ENCODE results near the gene BIN1.
A peak's percentile ranks its signal among the peaks of the same experiment; 100 is the strongest.

BIN1 gene

GRCh38 chr2:127043367-127044164 lies 63.4 kb downstream of the BIN1 start:
- H3K23ac ChIP-seq (ENCODE audit: low read length): no peak overlapping the region
- H3K4me3 ChIP-seq (ENCODE audit: low read depth, low read length): peak overlapping the region; percentile 29
- peak in 1 of 2 donors; percentile 35 for DNase-seq
- no peak overlapping the region for H4K8ac ChIP-seq (ENCODE audit: low read depth, low read length)
- no peak overlapping the region for H3K14ac ChIP-seq (ENCODE audit: low read length)
- H4K91ac ChIP-seq (ENCODE audit: low read depth, low read length): no peak overlapping the region
- no peak overlapping the region for H3K27ac ChIP-seq (ENCODE audit: low read depth, low read length)
- 100% methylated on average over 8 of the region's 27 CpGs for WGBS (ENCODE audit: extremely low coverage, insufficient coverage, insufficient read length)
- H3K79me1 ChIP-seq (ENCODE audit: low read length): no peaks in the 10 kb centered on the region
- H3K9ac ChIP-seq (ENCODE audit: low read length): no peak overlapping the region
- H2BK12ac ChIP-seq (ENCODE audit: low read length): no peak overlapping the region
- no peak overlapping the region for H3K4me2 ChIP-seq (ENCODE audit: low read length)
- H3K79me2 ChIP-seq (ENCODE audit: control insufficient read depth, insufficient read depth, low read length, poor library complexity): no peaks in the 10 kb centered on the region
- H3K27me3 ChIP-seq (ENCODE audit: insufficient read depth, low read length): no peaks in the 10 kb centered on the region
- H2AFZ ChIP-seq (ENCODE audit: insufficient read depth, low read length, poor library complexity): no peak overlapping the region
- H3K9me3 ChIP-seq (ENCODE audit: insufficient read depth, low read depth, low read length): peaks cover 8% of the 10 kb centered on the region
- H2BK5ac ChIP-seq (ENCODE audit: low read depth, low read length, poor library complexity): no peak overlapping the region
- H3K18ac ChIP-seq (ENCODE audit: low read length): no peak overlapping the region
- peaks cover 6 to 7% of the 10 kb centered on the region in 2 experiments for H3K4me1 ChIP-seq (ENCODE audit: control insufficient read depth in 1 of 2, insufficient read depth in 2 of 2, low read length in 2 of 2)
- H4K12ac ChIP-seq (ENCODE audit: low read depth, low read length): no peak overlapping the region
- H3K36me3 ChIP-seq (ENCODE audit: control insufficient read depth in 1 of 2, insufficient read depth in 2 of 2, low read length in 2 of 2): no peaks in the 10 kb centered on the region
- no peak overlapping the region for H3K4ac ChIP-seq (ENCODE audit: low read depth, low read length)
- no peak overlapping the region for H2BK120ac ChIP-seq (ENCODE audit: insufficient read depth, low read length, poor library complexity)
- H2AK5ac ChIP-seq (ENCODE audit: low read length): no peak overlapping the region

- H3K18ac ChIP-seq (ENCODE audit: low read length): no peak overlapping the region
- peaks cover 6% of the 10 kb centered on the region for H3K9me3 ChIP-seq (ENCODE audit: insufficient read depth, low read depth, low read length)
- H3K36me3 ChIP-seq (ENCODE audit: control insufficient read depth in 1 of 2, insufficient read depth in 2 of 2, low read length in 2 of 2): no peaks in the 10 kb centered on the region
- H2AFZ ChIP-seq (ENCODE audit: insufficient read depth, low read length, poor library complexity): no peak overlapping the region
- no peak overlapping the region for H4K8ac ChIP-seq (ENCODE audit: low read depth, low read length)
- no peak overlapping the region for H2BK12ac ChIP-seq (ENCODE audit: low read length)
- H4K12ac ChIP-seq (ENCODE audit: low read depth, low read length): no peak overlapping the region
- H3K9ac ChIP-seq (ENCODE audit: low read length): no peak overlapping the region
- H3K4me2 ChIP-seq (ENCODE audit: low read length): no peak overlapping the region
- H3K27ac ChIP-seq (ENCODE audit: low read depth, low read length): no peak overlapping the region
- H4K91ac ChIP-seq (ENCODE audit: low read depth, low read length): no peak overlapping the region
- H3K27me3 ChIP-seq (ENCODE audit: insufficient read depth, low read length): no peaks in the 10 kb centered on the region
- H3K23ac ChIP-seq (ENCODE audit: low read length): no peak overlapping the region
- H2AK5ac ChIP-seq (ENCODE audit: low read length): no peak overlapping the region
- no peak overlapping the region for H3K4ac ChIP-seq (ENCODE audit: low read depth, low read length)
- no peak overlapping the region for H2BK5ac ChIP-seq (ENCODE audit: low read depth, low read length, poor library complexity)
- H3K79me2 ChIP-seq (ENCODE audit: control insufficient read depth, insufficient read depth, low read length, poor library complexity): no peaks in the 10 kb centered on the region
- peaks cover 6 to 7% of the 10 kb centered on the region in 2 experiments for H3K4me1 ChIP-seq (ENCODE audit: control insufficient read depth in 1 of 2, insufficient read depth in 2 of 2, low read length in 2 of 2)
- H2BK120ac ChIP-seq (ENCODE audit: insufficient read depth, low read length, poor library complexity): no peak overlapping the region
- H3K79me1 ChIP-seq (ENCODE audit: low read length): no peaks in the 10 kb centered on the region
- no peak for DNase-seq
- WGBS (ENCODE audit: extremely low coverage, insufficient coverage, insufficient read length): no CpG with 5 or more reads among the region's 15 CpGs
- H3K4me3 ChIP-seq (ENCODE audit: low read depth, low read length): no peak overlapping the region
- H3K14ac ChIP-seq (ENCODE audit: low read length): no peak overlapping the region
Observed at GRCh38 chr2:127041259-127041970, 65.5 kb downstream of the BIN1 start.

- no peak overlapping the region for H3K4me3 ChIP-seq (ENCODE audit: low read depth, low read length)
- no peak overlapping the region for H2AFZ ChIP-seq (ENCODE audit: insufficient read depth, low read length, poor library complexity)
- DNase-seq: no peak
- H3K79me1 ChIP-seq (ENCODE audit: low read length): no peaks in the 10 kb centered on the region
- H3K14ac ChIP-seq (ENCODE audit: low read length): no peak overlapping the region
- H3K4me1 ChIP-seq (ENCODE audit: control insufficient read depth in 1 of 2, insufficient read depth in 2 of 2, low read length in 2 of 2): peaks cover 6 to 7% of the 10 kb centered on the region in 2 experiments
- H2BK5ac ChIP-seq (ENCODE audit: low read depth, low read length, poor library complexity): no peak overlapping the region
- H3K4me2 ChIP-seq (ENCODE audit: low read length): no peak overlapping the region
- H3K36me3 ChIP-seq (ENCODE audit: control insufficient read depth in 1 of 2, insufficient read depth in 2 of 2, low read length in 2 of 2): no peaks in the 10 kb centered on the region
- H2AK5ac ChIP-seq (ENCODE audit: low read length): no peak overlapping the region
- no peak overlapping the region for H4K12ac ChIP-seq (ENCODE audit: low read depth, low read length)
- H3K79me2 ChIP-seq (ENCODE audit: control insufficient read depth, insufficient read depth, low read length, poor library complexity): no peaks in the 10 kb centered on the region
- no peak overlapping the region for H4K91ac ChIP-seq (ENCODE audit: low read depth, low read length)
- H3K27me3 ChIP-seq (ENCODE audit: insufficient read depth, low read length): no peaks in the 10 kb centered on the region
- no peak overlapping the region for H3K23ac ChIP-seq (ENCODE audit: low read length)
- no peak overlapping the region for H3K4ac ChIP-seq (ENCODE audit: low read depth, low read length)
- no CpG with 5 or more reads among the region's 2 CpGs for WGBS (ENCODE audit: extremely low coverage, insufficient coverage, insufficient read length)
- H2BK120ac ChIP-seq (ENCODE audit: insufficient read depth, low read length, poor library complexity): no peak overlapping the region
- H2BK12ac ChIP-seq (ENCODE audit: low read length): no peak overlapping the region
- H3K9me3 ChIP-seq (ENCODE audit: insufficient read depth, low read depth, low read length): peaks cover 6% of the 10 kb centered on the region
- no peak overlapping the region for H3K27ac ChIP-seq (ENCODE audit: low read depth, low read length)
- no peak overlapping the region for H3K18ac ChIP-seq (ENCODE audit: low read length)
- no peak overlapping the region for H3K9ac ChIP-seq (ENCODE audit: low read length)
- no peak overlapping the region for H4K8ac ChIP-seq (ENCODE audit: low read depth, low read length)
Observed at GRCh38 chr2:127040169-127040568, 66.8 kb downstream of the BIN1 start.

- Histone ChIP-seq H3K27me3 (ENCODE audit: insufficient read depth, low read length) (no peaks in the 10 kb centered on the region), H3K23ac (ENCODE audit: low read length) (no peak overlapping the region), H4K8ac (ENCODE audit: low read depth, low read length) (no peak overlapping the region), H3K4ac (ENCODE audit: low read depth, low read length) (no peak overlapping the region), H2BK5ac (ENCODE audit: low read depth, low read length, poor library complexity) (no peak overlapping the region), H3K18ac (ENCODE audit: low read length) (no peak overlapping the region), H3K4me1 (ENCODE audit: control insufficient read depth in 1 of 2, insufficient read depth in 2 of 2, low read length in 2 of 2) (peaks cover 6 to 7% of the 10 kb centered on the region in 2 experiments), H3K4me3 (ENCODE audit: low read depth, low read length) (no peak overlapping the region), H3K36me3 (ENCODE audit: control insufficient read depth in 1 of 2, insufficient read depth in 2 of 2, low read length in 2 of 2) (no peaks in the 10 kb centered on the region), H3K14ac (ENCODE audit: low read length) (no peak overlapping the region), H3K9ac (ENCODE audit: low read length) (no peak overlapping the region), H4K91ac (ENCODE audit: low read depth, low read length) (no peak overlapping the region), H2AFZ (ENCODE audit: insufficient read depth, low read length, poor library complexity) (no peak overlapping the region), H2BK120ac (ENCODE audit: insufficient read depth, low read length, poor library complexity) (no peak overlapping the region), H3K9me3 (ENCODE audit: insufficient read depth, low read depth, low read length) (peaks cover 6% of the 10 kb centered on the region), H2BK12ac (ENCODE audit: low read length) (no peak overlapping the region), H3K79me1 (ENCODE audit: low read length) (no peaks in the 10 kb centered on the region), H3K79me2 (ENCODE audit: control insufficient read depth, insufficient read depth, low read length, poor library complexity) (no peaks in the 10 kb centered on the region), H3K4me2 (ENCODE audit: low read length) (no peak overlapping the region), H2AK5ac (ENCODE audit: low read length) (no peak overlapping the region), H4K12ac (ENCODE audit: low read depth, low read length) (no peak overlapping the region), H3K27ac (ENCODE audit: low read depth, low read length) (no peak overlapping the region)
- DNase-seq: no peak
- WGBS (ENCODE audit: extremely low coverage, insufficient coverage, insufficient read length): no CpG with 5 or more reads among the region's 14 CpGs
Observed at GRCh38 chr2:127039387-127040031, 67.4 kb downstream of the BIN1 start.
